Jurkat, Clone E6-1 (cell line): ENCODE data around the gene BCAR1.
"Not testable (repeated sequence)": the region's sequence is repeated elsewhere in the genome, so short reads cannot be mapped to it uniquely, and the experiment has no call there.

ENCODE experiments used
- DNase-seq: peaks from one replicate; pipeline ENCODE4 v3.0.0-alpha.2; 2011; ENCODE audit warnings: low read depth, low spot score
- H3K4me3 ChIP-seq: 2 replicates; pipeline ENCODE4 v1.5.1; 2011; ENCODE audit warnings: mild to moderate bottlenecking, low read length, control low read depth, moderate library complexity

BCAR1 gene

DNA sequence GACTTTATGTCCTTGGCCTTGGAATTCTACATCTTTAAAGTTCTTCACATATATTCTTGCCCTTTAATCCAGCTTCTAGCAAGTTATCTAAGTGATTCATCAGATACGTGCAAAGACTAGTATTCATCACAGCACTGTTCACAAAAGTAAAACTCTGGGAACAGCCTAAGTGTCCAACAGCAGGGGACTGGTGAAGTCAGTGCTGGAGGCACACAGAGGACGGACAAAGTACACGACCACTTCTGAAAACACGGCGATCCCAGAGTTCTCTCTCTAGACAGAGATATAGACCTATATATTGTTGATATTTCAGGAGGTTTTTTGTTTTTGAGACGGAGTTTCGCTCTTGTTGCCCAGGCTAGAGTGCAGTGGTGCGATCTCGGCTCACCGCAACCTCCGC, 19.9 kb downstream of the BCAR1 start:
- no peak overlapping the region for H3K4me3 ChIP-seq
- DNase-seq, result no peak

DNA sequence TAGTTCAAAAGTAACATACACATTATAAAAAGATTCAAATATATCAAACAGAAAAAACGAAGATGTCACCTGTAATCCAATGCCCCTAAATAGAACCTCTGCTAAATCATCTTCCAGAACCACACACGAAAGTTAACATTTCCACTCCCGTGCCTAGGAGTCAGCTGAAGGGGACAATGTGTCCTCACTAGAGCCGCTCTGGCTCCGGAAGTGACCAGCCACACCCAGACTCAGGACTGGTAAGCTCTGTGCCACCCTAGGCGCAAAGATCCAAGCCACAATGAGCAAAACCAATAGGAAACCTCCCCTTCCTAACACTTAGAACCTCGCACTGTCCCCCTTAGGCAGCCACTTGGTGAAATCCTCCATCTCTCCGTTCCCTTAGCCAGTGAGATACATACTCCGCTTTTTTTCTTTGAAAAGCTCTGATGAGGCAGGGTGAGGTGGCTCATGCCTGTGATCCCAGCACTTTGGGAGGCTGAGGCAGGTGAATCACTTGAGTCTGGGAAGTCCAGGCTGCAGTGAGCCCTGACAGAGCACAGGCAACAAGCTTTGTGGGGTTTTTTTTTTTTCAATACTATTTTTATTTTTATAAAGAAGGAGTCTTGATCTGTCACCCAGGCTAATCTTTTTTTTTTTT, 20.8 kb downstream of the BCAR1 start:
- H3K4me3 ChIP-seq, result no peak overlapping the region
- DNase-seq, result no peak

DNA sequence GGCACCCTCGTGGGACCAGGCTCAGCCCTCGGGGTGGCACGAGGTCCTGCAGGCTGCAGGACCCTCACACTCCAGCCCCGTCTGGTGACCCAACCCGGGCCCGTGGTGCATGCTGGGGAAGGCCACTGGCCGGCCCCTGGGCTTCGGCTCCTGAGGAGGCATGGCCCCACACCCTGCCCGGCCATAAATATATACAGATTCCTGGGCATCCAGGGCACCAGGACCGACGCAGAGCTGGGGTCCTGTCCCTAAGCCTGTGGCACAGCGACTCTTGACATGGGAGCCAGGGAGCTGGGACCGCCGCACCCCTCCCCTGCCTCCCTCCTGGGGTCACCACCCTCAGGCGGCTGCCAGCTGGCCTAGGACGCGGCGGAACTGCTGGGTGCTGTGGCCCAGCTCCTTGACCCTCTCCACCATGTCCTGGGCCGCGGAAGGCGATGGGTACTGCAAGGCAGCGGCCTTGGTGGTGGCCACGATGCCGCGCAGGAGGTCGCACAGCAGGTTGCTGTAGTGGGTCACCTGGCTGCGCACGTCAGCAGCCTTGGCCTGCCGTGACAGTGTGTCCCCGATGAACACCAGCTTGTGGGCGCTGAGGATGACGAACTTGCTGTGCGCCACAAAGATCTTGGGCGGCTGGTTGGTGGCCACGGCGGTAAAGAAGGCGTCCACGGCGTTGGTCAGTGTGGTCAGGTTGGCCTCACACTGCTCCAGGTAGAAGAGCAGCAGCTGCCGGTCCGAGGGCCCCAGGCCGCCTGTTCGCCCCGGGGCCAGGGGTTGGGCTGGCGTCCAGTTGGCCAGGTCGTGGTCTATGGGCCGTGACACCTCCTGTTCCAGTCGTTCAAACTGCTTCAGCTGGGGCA, 22.0 kb downstream of the BCAR1 start:
- DNase-seq, result no peak
- no peak overlapping the region for H3K4me3 ChIP-seq

DNA sequence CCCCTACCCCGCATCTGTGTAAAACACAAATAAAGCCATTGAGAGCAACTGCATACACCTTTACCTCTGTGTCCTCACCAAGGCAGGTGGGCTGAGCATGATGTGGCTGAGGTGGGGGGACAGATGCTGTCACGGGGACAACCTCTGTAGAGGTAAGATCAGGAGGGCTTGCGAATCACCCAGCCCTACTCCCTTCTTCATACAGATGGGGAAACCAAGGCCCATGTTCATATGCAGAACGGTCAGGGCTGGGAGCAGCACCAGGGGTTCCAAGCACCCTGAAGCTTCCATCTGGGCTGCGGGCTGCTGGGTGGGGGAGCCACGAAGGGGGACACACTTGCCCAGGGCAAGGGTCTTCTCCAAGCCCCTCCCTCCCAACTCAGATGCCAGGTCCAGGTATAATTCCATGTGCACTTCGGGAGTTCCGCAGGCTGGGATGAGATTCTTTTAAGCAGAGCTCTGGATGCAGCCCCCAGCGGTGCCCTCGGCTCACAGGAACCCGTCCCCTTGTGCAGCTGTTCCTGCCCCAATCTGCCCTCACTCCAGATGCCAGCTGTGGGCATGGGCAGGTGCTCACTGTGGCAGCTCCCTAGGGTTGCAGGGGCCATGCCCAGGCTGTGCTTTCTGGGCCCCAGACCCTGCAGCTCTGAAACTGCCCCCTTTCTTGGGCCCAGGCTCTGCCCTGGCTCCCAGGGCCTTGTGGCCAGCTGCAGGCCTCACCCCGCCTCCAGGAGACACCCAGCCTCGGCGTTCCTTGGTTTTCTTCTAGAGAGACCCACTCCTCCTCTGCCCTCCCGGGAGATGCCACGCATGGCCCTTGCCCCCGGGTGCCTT, 23.1 kb downstream of the BCAR1 start:
- no peak for DNase-seq
- no peak overlapping the region for H3K4me3 ChIP-seq

DNA sequence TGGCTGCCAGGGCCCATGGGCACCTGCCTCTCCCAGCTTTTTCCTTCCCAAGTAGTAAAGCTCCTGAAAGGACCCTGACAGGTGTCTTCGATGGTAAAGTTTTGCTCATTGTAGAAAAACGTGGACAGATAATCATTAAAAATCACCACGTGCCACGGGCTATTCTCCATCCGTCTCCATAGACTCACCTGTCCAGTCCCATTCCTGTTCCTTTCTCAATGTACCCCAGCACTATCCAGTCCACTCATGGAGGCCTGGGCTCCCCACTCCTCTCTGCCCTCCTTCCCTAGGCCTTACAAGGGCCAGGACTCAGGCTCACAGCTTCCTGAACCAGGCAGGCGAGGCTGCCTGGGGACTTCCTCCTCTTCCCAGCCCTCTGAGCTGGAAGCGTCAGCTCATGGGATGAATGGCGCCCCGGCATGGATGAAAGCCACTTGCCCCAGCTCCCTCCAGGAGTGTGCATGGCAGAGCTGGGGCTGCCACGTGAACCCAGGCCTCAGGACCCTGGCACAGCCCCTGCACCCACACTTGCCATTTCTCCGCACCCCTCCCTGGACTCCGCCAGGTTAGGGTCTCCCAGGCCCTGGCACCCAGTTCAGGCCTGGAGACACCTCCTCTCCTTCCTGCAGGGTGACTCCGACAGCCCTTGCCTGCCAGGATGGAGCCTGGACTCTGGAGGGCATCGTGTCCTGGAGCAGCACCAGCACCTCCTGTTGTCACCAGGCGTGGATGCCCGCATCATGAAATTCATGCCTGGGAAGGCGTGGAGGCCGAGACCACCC, 23.9 kb downstream of the BCAR1 start:
- DNase-seq, result no peak
- no peak overlapping the region for H3K4me3 ChIP-seq

DNA sequence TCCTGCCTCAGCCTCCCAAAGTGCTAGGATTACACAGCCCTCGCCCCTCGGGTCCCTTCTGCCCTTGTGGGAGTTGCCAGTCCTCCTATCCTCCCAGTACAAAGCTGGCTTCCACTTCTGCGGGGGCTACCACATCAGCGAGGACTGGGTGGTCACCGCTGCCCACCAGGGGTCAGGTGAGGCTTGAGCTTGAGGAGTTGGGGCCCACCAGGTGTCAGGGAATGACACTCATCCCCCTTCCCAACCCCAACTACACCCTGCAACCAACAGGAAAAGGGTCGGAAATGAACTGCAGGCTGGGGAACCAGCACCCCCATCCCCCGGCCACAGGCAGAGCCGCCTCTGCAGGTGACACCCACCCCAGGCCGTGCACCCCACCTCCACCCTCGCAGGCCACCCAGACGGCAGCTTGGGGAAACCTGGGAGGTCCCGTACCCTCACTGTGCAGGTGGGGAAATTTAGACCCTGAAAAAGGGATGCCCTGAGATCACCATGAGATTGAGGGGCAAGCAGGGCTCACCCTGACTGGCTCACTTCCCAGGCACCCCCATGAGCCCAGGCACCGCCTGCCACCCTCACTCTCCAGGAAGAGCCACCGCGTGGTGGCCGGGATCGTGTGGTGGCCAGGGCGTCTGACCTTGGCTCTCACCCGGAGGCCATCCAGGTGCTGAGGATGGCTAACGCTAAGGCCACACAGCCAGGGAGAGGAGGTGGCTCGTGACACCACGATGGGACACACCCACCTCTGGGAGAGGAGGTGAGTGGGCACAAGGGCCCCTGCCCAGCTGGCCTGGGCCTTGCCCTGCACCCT, 24.7 kb downstream of the BCAR1 start:
- H3K4me3 ChIP-seq, result no peak overlapping the region
- DNase-seq, result no peak

DNA sequence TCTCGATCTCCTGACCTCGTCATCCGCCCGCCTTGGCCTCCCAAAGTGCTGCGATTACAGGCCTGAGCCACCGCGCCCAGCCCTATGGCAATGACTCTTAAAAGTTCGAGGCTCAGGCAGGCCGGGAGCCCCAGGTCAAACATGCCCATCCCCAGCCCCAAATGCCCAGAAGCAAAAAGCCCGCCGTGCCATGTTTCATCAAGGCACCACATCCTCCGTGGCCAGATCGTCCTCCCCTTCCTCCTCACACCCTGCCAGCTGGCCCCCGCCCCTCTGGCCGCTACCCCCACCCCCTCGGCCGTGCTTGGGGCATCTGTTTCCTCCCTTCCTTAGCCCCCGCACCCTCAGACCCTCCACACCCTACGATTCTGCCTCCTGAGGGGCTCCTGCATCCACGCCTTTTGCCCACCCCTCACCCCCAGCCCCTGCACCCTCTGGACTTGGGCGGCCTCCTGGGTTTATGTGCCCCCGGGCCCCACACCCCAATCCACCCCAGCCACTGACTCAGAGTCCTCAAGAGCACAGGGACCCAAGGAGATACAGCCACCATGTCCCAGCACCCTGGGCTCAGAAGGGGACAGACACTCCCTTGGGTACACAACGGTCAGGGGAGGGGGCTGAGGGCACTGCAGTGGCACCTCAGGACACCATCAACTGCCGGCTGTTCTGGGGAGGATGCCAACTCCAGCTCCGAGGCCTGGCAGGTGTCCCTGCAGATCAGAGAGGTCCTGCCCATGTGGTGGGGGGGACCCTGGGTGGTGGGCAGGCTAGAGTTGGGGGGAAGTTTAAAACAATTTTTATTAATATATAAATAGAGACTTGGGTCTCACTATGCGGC, 25.5 kb downstream of the BCAR1 start:
- no peak for DNase-seq
- no peak overlapping the region for H3K4me3 ChIP-seq

DNA sequence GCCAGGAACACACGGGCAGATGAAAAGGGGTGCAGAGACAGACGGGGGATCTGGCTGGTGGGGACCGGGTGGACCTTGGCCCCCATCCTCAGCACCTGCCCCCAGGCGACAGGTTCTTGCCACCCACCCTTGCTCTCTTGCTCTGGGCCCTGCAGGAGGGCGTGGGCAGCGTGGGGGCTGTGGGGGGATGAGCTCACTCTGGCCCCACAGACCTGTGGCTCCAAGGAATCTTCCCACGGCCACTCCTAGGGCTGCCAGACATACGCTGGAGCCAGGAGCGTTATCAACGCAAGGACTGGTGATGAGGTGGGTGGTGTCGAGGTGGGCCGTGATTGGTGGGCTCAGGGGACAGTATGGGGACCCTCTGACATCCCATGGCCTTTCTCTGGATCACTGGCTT, 26.3 kb downstream of the BCAR1 start:
- H3K4me3 ChIP-seq, result no peak overlapping the region
- DNase-seq, result no peak

DNA sequence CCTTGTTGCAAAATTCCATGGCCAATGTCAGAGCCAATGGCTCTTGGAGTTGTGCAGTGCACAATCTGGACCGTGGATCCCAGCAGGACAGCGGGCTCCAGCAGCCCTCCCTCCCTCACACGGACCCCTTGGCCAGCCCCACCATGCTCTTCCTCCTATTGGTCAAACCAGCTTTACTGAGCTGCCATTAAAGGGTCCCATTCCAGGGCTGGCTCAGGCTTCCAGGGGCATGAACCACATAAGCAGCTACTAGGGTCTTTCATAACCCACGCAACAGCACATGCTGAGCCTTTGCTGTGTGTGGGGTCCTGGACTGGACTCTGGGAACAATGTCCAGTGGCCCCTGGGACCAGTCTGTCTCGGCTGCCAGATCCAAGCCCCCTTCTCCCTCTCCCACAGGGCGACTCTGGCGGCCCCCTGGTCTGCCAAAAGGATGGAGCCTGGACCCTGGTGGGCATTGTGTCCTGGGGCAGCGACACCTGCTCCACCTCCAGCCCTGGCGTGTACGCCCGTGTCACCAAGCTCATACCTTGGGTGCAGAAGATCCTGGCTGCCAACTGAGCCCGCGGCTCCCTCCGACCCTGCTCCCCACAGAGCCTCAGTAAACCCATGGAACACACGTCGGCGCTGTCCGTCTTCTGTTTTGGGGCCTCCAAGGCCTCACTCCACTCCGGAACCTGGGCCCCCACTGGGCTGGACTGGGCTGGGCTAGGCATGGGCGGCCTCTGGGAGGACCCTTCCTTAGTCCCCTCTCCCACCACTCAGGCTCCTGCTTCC, 26.9 kb downstream of the BCAR1 start:
- no peak overlapping the region for H3K4me3 ChIP-seq
- DNase-seq, result no peak

DNA sequence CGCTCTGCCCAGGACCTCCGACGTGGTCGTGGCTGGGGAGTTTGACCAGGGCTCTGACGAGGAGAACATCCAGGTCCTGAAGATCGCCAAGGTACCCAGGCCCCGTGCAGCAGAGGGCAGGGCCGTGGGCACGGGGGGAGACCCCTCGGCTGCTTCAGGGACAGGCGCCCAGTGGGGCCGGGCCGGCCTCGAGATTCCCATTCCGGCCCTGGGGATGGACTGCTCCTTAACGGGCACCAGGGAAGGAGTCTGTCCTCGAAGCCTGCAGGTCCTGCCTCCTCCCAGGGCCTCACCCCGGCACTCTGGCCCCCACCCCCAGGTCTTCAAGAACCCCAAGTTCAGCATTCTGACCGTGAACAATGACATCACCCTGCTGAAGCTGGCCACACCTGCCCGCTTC, 28.3 kb downstream of the BCAR1 start:
- not testable (repeated sequence) for H3K4me3 ChIP-seq, DNase-seq

DNA sequence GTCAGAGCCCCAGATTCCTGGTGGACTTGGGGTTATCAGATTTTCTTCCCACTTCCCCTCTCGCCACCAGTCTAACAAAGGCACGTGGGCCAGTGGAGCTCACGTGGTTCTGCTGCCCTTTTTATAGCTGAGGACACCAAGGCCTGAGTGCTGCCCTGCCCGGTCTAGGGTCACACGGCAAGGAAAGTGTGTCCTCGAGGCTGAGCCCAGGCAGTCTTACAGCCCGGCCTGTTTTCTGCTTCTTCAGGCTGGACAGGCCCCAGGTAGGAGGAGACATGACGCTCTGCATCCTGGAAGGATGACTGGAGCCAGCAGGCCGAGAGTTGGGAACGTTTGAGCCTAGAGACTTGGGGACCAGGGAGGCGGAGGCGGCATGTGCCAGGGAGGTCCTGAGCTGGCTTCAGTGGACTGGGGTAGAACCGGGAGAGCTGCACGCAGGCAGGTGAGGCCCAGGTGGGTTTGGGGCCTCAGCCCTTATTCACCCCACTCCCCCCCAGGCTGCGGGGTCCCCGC, 29.1 kb downstream of the BCAR1 start:
- H3K4me3 ChIP-seq, result no peak overlapping the region
- no peak for DNase-seq

DNA sequence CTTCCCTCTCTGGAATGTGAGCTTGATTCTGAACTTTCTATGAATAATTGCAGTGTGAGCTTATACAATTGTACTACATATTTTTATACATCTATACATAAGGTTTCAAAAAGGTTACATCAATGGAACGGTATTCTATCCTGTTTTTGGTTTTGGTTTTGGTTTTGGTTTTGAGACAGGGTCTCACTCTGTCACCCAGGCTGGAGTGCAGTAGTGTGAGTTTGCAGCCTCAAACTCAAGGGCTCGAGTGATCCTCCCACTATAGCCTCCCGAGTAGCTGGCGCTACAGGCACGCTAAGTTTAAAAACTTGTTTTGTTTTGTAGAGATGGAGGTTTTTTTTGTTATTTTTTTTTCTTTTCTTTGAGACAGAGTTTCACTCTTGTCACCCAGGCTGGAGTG, 31.6 kb downstream of the BCAR1 start:
- no peak for DNase-seq

DNA sequence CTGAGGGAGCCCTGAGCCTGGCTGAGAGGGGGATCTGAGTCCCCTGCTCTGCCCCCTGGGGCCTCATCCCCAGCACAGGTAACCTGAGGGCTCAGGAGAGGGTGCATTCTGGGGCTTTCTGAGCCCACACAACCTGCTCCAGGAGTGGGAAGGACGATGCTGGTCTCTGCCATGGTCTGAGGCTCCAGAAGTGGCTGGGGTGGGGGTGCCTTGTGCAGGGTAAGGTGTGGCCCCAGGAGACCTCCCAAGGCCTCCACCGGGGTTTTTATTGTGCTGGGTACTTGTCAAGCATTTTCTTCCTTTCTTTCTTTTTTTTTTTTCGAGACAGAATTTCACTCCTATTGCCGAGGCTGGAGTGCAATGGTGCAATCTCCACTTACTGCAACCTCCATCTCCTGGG, 32.3 kb downstream of the BCAR1 start:
- no peak overlapping the region for H3K4me3 ChIP-seq
- no peak for DNase-seq

More for the DNA sequence above, 31.6 kb downstream of the BCAR1 start:
- H3K4me3 ChIP-seq, result no peak overlapping the region

DNA sequence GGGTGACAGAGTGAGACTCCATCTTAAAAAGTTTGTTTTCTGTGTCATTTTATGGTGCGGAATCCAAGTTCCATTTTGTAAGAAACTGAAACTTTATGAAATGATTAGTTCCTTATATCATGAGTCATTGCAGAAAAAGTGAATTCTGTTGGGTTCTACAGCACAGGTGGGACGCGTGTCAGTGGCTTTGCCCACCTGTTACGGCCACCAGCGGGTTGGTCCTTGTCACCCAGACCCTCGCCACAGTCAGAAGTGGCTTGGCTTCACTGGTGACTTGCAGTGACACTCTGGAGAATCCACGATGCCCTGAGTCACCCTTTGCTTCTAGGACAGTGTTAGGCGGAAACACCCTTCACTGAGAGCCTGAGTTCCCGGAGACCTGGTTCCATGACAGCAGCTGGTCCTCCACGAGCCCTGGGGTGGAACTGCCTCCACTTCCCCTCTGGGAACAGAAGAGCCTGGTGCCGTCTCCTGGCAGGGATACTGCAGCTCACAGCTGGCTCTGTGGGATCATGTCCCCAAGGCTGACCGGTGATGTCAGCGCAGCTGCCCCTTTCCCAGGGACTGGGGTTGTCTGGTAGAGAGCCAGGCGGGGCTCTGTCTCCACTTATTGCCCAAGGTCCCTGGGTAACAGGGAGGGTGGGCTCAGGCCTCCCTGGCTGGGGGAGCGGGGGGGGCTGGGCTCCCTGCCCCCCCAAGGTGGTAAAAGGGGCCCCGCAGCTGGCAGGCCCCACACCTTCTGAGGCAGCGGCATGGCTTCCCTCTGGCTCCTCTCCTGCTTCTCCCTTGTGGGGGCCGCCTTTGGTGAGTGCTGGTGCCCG, 33.0 kb downstream of the BCAR1 start, which contains the start of gene CTRB1:
TSS of gene CTRB1 (plus strand) at position 733 of the 821 bp plus-strand sequence. CDS start at position 753, 20 bp downstream.
- no peak within 1 kb of the TSS for H3K4me3 ChIP-seq
- DNase-seq, result no peak

DNA sequence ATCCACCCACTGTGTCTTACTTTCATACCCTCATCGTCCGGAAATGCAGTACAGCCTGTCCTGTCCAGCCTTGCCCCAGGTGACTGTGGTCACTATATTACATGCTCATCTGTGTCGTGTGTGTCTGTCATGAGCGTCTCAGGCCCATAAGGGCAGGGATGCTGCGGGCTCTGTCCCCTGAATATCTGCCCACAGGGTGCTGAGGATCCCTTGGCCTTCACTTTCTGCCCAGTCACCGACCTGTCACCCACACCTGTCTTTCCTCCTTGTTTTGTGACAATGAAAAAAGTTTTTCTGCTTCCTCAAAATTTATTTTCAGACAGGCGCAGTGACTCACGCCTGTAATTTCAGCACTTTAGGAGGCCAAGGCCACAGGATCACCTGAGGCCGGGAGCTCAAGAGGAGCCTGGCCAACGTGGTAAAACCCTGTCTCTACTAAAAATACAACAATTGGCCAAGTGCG, 34.0 kb downstream of the BCAR1 start:
- no peak for DNase-seq
- no peak overlapping the region for H3K4me3 ChIP-seq

DNA sequence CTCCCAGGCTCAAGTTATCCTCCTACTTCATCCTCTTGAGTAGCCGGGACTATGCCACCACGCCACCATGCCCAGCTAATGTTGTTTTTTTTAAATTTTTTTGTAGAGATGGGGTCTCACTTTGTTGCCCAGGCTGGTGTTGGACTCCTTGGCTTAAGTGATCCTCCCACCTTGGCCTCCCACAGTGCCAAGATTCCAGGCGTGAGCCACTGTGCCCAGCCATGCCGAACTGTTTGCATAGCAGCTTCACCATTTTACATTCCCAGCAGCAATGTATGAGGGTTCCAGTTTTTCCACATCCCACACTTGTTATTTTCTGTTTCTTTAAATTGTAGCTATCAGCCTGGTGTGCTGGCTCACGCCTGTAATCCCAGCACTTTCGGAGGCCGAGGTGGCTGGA, 34.8 kb downstream of the BCAR1 start:
- no peak for DNase-seq
- H3K4me3 ChIP-seq, result no peak overlapping the region
